Colonic mucosa (tissue), 4 donors: Measurements from ENCODE around the gene ANKS1B. TPM values are rescaled to one million over a fixed set of nuclear protein-coding genes. Genes with fewer than 3 reads are reported as not detected.
"Not testable (repeated sequence)": the region's sequence is repeated elsewhere in the genome, so short reads cannot be mapped to it uniquely, and the experiment has no call there.

Experiments used
- DNase-seq: peaks from one replicate; pipeline ENCODE4 v3.0.0-alpha.2; 2020
- H3K27ac ChIP-seq: fragments of 200-600 bp; one replicate; pipeline ENCODE4 v1.8.0; 2021
- H3K27me3 ChIP-seq: fragments of 200-600 bp; one replicate; pipeline ENCODE4 v1.8.0; 2021
- H3K36me3 ChIP-seq: fragments of 200-600 bp; one replicate; pipeline ENCODE4 v1.8.0; 2021
- H3K4me1 ChIP-seq: fragments of 200-600 bp; one replicate; pipeline ENCODE4 v1.8.0; 2021; ENCODE audit warnings: mild to moderate bottlenecking
- H3K4me3 ChIP-seq: fragments of 200-600 bp; one replicate; pipeline ENCODE4 v1.8.0; 2021
- H3K9ac ChIP-seq, 2 donors: one replicate each; pipeline ENCODE4 v1.7.0; 2013; ENCODE audit warnings: control low read depth in 2 of 2, low read depth in 2 of 2, low read length in 2 of 2
- H3K9me3 ChIP-seq: fragments of 200-600 bp; one replicate; pipeline ENCODE4 v1.8.0; 2021
- CTCF ChIP-seq: fragments of 200-600 bp; IDR thresholded peaks from one replicate; pipeline ENCODE4 v1.8.0; 2022; ENCODE audit warnings: antibody characterized with exemption, mild to moderate bottlenecking
- intact Hi-C: fragments of 100-400 bp; cut with DNase I; formaldehyde crosslinking; loops from one replicate; pipeline ENCODE4 v1.14.1; 2022
- total RNA-seq, 2 donors: library from RNA; stranded (reverse); fragmentation: NEBNext Ultra II Directional in 1 of 2; extraction: Animal tissue kit (Norgen Biotek cat#: 25700) in 1 of 2; gene quantifications; one replicate each; pipeline ENCODE4 v1.2.1, GENCODE V29; 2021
- donor health status: healthy.
- donor health status: DM: no; HTN: no; CAD: no.
- donor health status: DM: no; HTN: no; CAD: no.

The ANKS1B gene
- total RNA-seq, 2 donors from 2014 or later, result 1.7 to 3.3 TPM

DNA sequence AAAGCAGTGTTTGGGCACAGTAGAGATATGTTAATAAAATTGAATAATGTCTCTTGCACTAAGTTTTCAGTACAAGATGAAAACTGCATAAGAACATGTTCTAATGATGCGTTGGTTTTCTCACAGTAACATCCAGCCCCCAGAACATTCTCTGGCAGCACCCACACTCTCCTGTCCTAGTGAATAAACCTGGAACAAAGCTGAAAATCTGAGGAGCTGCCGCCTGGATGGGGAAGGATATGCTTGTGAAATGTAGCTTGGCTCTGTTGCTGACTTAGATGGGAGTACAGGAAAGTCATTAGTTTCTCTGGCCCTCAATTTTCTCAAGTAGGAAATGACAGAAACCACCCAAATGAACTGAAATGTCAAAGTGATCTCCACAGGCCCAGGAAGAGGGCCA, 1015.8 kb downstream of the ANKS1B start:
- DNase-seq, result no peak
- TF ChIP-seq CTCF, result no peak
- intact Hi-C loops, result no loop called here
- H3K4me1 ChIP-seq, result no peaks in the 10 kb centered on the region
- H3K4me3 ChIP-seq, result no peak overlapping the region
- no peak overlapping the region for H3K9ac ChIP-seq
- no peaks in the 10 kb centered on the region for H3K27me3 ChIP-seq
- H3K36me3 ChIP-seq, result no peaks in the 10 kb centered on the region
- H3K9me3 ChIP-seq, result no peaks in the 10 kb centered on the region
- H3K27ac ChIP-seq, result no peak overlapping the region

DNA sequence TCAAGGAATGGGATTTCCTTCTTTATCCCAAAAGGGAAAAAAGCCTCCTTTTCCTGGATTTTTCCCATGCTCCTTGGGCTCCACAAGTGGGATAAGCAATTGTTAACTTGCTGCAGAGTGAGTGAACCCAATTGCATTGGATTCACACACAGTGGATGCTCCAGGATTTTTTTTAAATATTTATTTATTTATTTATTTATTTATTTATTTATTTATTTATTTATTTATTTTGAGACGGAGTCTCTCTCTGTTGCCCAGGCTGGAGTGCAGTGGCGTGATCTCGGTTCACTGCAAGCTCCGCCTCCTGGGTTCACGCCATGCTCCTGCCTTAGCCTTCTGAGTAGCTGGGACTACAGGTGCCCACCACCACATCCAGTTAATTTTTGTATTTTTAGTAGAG, 1027.6 kb downstream of the ANKS1B start:
- H3K27me3 ChIP-seq, H3K4me1 ChIP-seq, intact Hi-C loops, DNase-seq, H3K4me3 ChIP-seq, H3K27ac ChIP-seq, H3K36me3 ChIP-seq, H3K9ac ChIP-seq, H3K9me3 ChIP-seq: not testable (repeated sequence)

- DNase-seq, result no peak
- H3K27me3 ChIP-seq, result no peaks in the 10 kb centered on the region
- no peak overlapping the region for H3K4me3 ChIP-seq
- TF ChIP-seq CTCF, result no peak
- H3K9ac ChIP-seq, result no peak overlapping the region
- no peak overlapping the region for H3K27ac ChIP-seq
- intact Hi-C loops, result no loop called here
- H3K36me3 ChIP-seq, result no peaks in the 10 kb centered on the region
- H3K9me3 ChIP-seq, result no peaks in the 10 kb centered on the region
- H3K4me1 ChIP-seq, result no peaks in the 10 kb centered on the region
These were observed 1029.5 kb downstream of the ANKS1B start for GRCh38 chr12:98955284-98955683.

DNA sequence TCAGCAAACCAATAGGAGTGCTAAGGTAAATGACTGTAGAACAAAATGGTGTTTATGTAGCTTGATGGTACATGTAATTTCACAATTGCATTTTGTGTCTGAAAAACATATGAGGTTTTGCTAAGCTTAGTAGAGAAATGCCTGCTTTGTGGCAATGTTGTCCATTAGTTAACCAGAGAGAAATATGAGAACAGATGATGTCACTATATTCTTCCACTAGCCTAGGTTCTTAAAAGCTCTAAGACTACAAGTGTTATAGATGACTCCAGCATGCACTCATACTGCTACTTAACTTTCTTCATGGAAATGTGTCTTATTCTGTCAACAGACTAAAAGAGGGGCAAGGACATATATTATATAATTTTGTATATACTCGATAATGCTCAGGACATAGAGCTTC, 1030.2 kb downstream of the ANKS1B start:
- Histone ChIP-seq H3K36me3 (no peaks in the 10 kb centered on the region), H3K27ac (no peak overlapping the region), H3K9me3 (no peaks in the 10 kb centered on the region), H3K27me3 (no peaks in the 10 kb centered on the region), H3K4me1 (no peaks in the 10 kb centered on the region), H3K9ac (no peak overlapping the region), H3K4me3 (no peak overlapping the region)
- no peak for DNase-seq
- intact Hi-C loops, result no loop called here
- no peak for TF ChIP-seq CTCF

DNA sequence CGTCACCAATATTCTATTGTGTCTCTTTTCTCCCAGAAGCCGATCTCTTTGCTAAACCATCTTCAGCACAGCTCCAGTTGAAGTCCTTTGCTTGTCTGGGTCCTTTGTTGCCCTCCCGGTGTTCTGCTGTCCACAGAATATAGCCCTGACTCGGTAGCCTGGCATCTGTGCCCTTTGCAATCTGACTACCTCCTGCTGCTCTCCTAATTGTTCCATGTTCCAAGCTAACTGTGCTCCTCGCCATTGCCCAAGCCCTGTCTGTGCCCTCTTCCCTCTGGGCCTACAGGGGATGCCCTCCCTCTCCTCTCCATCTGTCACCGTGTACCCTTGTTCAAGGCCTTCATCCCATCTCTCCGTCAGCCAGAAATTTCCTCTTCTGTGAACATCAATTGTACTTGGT, 1033.3 kb downstream of the ANKS1B start:
- H3K9ac ChIP-seq, result no peak overlapping the region
- no peaks in the 10 kb centered on the region for H3K36me3 ChIP-seq
- no peaks in the 10 kb centered on the region for H3K27me3 ChIP-seq
- no peak overlapping the region for H3K4me3 ChIP-seq
- TF ChIP-seq CTCF, result no peak
- no peak overlapping the region for H3K27ac ChIP-seq
- H3K4me1 ChIP-seq, result no peaks in the 10 kb centered on the region
- no peak for DNase-seq
- intact Hi-C loops, result no loop called here
- no peaks in the 10 kb centered on the region for H3K9me3 ChIP-seq

- no peak for TF ChIP-seq CTCF
- Histone ChIP-seq H3K9ac (no peak overlapping the region), H3K27ac (no peak overlapping the region), H3K36me3 (no peaks in the 10 kb centered on the region), H3K27me3 (no peaks in the 10 kb centered on the region), H3K4me1 (no peaks in the 10 kb centered on the region), H3K4me3 (no peak overlapping the region), H3K9me3 (no peaks in the 10 kb centered on the region)
- intact Hi-C loops, result no loop called here
- no peak for DNase-seq
These were observed 1036.3 kb downstream of the ANKS1B start for GRCh38 chr12:98948343-98948949.
